Stimulated activated CD4-positive, alpha-beta T cell treated with anti-CD3 and anti-CD28 coated beads, TNF-alpha, amount 100 ng/mL, for 4 hours (primary cell): Measurements from ENCODE around the gene ADAMTS3.
"Not testable (repeated sequence)": the region's sequence is repeated elsewhere in the genome, so short reads cannot be mapped to it uniquely, and the experiment has no call there.

ENCODE experiments used
- DNase-seq, 3 experiments: peaks; one replicate each; pipeline ENCODE4 v3.0.0-alpha.2; 2020; ENCODE audit warnings: low read depth in 3 of 3

ADAMTS3 gene

DNA sequence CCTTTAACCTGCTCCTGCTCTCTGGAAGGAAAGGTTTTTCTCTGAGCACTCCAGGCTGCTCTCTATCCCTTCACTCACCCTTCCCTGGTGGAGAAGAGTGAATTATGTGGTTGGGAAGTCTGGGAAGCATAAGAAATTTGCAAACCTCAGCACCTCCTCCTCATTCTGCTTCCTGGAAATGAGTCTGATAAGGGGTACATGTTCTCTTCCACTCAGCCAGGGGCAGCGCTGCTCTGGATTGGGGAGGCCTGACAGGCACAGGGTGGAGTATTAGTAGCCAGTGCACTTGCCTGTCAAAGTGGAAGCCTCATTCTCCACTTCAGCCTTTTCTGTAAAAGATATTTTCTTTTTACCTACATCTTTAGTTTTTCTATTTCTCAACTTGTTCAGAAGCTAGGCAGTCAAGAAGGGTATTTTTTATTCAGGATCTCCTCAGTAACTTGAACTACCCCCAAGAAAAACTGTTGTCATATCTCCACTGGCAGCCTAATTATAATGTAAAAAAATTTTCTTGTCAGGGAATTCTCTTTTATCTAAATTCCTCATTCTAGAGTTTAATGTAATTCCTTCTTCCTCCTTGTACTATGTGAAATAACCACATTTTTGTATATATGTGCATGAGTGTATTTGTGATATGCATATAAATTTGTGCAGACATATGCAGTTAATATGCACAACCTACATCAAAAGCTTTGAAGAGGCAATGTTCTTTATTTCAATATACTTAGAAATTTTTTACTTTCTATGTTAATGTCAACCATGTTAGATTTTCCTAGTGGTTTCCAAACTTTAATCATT is 15.3 kb downstream of the ADAMTS3 start:
- DNase-seq = no peak

GRCh38 chr4:72552447-72552846 is 16.6 kb downstream of the ADAMTS3 start:
- DNase-seq = no peak

DNA sequence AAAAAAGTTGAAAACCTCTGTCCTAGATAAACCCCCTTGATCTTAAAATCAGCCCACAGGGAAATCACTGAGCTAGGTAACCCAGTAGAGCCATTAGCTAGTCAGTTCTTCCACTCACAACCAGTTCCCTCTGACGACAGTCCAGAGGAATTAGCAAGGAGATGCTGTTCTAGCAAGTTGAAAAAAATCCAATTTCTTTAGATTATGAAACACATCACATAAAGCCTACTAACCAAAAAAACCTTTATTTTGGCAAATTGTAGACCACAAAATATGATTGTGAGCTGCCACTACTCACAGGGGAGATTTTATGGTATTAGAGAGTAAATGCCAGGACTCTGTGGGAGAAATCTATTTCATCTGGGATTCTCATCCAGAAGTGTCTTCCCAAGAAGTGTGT is 22.6 kb downstream of the ADAMTS3 start:
- DNase-seq = no peak

DNA sequence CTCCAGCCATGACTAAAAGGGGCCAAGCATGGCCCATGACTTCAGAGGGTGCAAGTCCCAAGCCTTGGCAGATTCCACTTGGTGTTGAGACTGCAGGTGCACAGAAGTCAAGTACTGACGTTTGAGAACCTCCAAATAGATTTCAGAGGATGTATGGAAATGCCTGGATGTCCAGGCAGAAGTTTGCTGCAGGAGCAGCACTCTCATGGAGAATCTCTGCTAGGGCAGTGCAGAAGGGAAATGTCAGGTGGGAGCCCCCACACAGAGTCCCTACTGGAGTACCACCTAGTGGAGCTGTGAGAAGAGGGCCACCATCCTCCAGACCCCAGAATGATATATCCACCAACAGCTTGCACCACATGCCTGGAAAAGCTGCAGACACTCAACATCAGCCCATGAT is 28.3 kb downstream of the ADAMTS3 start:
- DNase-seq = not testable (repeated sequence)

DNA sequence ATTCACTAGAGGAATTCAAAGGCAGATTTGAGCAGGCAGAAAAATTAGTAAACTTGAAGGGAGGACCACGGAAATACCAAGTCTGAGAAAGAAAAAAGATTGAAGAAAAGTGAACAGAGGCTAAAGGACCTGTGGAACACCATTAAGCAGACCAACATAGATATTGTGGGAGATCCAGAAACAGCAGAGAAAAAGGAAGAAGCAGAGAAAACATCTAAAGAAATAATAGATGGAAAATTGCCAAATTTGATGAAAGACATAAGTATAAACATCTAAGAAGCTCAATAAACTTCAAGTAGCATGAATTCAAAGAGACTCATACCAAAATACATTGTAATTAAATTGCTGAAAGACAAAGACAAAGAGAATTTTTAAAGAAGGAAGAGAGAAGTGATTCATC is 31.0 kb downstream of the ADAMTS3 start:
- DNase-seq = no peak

- DNase-seq = no peak
Measured at GRCh38 chr4:72536443-72536842, 32.6 kb downstream of the ADAMTS3 start.

DNA sequence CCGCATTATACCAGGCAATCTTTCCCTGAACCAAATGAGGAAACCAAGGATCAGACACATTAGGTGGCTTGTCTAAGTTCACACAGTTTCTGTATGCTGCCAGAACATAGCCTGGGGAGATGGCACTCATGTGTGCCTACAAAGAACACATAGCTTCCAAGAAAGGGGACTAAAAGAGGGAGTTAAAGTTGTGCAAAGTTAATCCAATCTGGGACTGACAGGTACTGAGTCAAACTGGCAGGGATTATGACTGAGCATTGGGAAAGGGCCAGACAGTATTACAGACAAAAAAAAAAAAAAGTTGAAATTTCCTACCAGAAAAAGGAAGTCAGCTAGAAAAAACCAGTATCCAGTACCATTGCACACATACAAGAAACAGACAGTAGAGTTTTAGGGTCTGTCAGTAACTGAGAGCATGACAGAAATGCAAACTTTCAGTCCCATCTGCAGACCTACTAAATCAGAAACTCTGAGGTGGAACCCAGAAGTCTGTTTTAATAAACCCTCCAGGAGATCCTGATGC is 37.2 kb downstream of the ADAMTS3 start:
- no peak for DNase-seq

DNA sequence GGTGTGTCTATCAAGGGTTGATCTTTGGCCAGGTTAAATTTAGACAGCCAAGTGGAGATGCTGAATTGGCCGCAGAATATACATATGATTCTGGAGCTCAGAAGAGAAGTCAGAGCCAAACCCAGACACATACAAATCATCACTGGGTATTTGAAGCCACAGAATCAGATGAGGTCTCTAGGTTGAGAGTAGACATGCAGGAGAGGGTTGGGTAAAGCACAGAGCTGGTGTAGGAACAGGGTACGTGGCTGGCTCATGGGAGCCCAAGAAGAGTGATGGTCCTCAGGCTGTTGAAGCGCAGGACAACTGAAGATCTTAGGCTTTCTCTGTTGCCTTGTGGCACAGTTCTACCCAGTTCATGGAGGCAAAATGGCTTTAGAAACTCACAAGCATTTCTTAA is 37.7 kb downstream of the ADAMTS3 start:
- no peak for DNase-seq

DNA sequence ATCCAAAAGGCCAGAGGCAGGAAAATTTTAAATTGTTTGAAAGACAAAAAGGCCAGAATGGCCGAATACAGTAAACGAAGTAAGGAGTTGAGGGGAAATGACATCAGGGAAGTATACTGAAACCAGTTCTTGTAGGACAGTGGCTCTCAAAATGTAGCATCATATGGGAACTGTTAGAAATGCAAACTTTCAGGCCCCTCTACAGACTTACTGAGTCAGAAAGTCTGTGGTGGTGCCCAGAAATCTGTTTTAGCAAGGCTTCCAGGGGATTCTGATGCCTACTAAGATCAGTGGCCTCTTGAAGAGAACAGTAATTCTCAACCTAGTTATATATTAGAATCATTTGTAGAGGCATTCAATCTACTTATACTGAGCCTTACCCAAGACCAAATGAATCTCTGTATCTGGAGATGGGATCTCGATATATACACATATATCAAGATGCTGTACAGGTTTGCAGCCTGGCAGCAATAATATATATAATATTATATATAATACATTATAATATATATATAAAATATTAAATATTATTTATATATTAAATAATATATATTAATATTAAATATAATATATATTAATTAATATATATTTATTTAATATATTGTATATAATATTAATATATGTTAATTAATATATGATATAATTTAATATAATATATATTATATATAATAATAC is 39.7 kb downstream of the ADAMTS3 start:
- DNase-seq = no peak

- no peak for DNase-seq
Measured at GRCh38 chr4:72527038-72527646, 41.9 kb downstream of the ADAMTS3 start.

DNA sequence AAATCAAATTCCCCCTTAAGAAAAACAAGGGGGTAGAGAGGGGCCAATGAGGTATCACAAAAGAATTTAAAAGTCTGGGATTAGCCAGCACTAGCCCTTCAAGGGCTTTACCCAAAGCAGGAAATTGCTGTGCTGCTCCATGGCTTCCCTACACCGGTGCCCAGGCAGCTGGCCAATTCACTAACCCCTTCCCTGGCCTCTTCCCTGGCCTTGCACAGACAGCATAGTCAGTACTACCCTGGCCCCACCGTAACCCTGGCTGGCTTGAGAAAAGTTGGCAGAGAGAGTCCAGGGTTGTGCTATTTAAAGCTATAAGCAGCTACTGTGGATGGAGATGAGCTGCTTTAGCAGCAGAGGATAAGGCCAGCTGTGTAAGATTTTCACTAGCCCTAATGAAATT is 43.1 kb downstream of the ADAMTS3 start:
- no peak for DNase-seq

DNA sequence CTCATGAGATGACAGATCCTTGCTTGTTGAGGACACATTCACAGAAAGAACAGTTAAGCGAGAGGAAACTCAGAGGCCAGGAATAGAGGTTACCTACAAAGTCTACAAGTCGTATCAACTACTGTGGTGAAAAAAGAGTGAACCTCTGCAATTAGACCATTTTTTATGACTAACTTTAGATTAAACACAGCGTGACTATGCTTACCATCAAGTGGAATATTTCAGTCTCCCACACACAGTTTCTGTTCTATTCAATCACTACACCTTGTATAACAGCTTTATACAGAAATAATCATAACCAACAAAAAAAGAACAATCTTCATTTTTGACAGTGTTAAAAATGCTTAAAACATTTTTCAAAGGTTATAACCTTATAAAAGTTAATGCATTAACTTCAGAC is 46.6 kb downstream of the ADAMTS3 start:
- DNase-seq = no peak

- no peak for DNase-seq
Measured at GRCh38 chr4:72513227-72513626, 55.8 kb downstream of the ADAMTS3 start.

GRCh38 chr4:72507860-72508419 is 61.1 kb downstream of the ADAMTS3 start:
- no peak for DNase-seq

DNA sequence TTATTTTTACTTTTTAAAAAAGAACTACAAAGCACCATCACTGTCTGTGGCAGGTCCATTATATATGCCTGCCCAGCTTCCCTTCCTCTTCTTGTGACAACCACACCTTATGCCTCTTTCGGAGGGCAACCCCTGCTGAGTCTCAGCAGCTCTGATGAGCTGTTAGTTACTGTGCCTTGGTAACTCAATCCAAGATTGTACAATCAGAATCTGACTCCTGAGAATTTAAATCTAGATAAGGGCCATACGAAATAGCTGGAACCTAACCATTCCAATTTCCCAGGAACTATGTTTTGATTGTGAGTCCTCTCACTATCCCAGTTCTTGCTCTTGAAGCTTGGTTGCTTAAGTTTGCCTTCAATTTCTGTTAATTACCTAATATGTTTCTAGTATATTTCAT is 61.9 kb downstream of the ADAMTS3 start:
- no peak for DNase-seq

DNA sequence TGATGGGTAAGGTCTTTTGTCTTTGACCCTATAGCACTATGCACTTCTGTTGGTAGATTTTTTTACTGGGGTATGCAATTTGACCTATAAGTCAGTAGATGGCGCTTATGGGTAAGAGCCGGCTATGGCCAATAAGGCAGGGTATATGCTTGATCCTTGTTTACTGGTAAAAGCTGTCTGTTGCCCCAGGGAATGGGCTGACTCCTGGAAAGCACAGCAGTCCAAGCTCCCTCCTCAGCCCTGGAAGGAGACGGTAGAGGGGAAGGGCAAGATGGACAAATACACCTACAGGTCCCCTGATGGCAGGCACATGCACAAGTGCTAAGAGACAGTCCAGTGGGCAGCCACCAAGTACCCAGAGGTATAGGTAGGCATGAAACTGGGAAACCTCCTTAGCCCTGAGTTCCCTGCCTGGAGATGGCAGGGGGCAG is 63.7 kb downstream of the ADAMTS3 start:
- DNase-seq = no peak

DNA sequence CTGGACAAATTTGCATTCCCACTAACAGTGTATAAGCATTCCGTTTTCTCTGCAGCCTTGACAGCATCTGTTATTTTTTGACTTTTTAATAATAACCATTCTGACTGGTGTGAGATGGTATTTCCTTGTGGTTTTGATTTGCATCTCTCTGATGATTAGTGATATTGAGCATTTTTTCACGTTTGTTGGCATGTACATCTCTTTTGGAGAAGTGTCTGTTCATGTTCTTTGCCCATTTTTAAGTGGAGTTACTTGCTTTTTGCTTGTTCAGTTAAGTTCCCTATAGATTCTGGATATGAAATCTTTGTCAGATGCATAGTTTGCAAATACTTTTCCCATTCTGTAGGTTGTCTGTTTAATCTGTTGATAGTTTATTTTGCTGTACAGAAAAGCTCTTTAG is 68.8 kb downstream of the ADAMTS3 start:
- no peak for DNase-seq

DNA sequence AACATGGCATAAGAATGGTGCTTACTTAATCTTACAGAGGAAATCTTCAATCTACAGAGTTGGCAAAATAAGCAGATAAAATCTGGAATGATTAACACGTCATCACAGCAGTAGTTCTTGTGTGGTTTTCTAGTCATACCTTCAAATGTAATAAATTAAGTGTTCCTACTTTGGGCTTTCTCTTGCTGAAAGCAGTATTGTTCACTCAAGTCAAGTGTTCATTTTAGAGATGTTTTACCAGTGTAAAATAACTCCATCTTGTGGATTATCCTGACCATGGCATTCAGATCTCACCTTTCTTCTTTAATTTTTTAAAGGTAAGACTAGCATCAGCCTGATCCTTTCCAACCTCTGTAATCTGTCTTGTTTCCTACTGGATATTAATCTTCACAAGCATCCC is 72.9 kb downstream of the ADAMTS3 start:
- no peak for DNase-seq

- DNase-seq = no peak
Measured at GRCh38 chr4:72494156-72494555, 74.9 kb downstream of the ADAMTS3 start.

DNA sequence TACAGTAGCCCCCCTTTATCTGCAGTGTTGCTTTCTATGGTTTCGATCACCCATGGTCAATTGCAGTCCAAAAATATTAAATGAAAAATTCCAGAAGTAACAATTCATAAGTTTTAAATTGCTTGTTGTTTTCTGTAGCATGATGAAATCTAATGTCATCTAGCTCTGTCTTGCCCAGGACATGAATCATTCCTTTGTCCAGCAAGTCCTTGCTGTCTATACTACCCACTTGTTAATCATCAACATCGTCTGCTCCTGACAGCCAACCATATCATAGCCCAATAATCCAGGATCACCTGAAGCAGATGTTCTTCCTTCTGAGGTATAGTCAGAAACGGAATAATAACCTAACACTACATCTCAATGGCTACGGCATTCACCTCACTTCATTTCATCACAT is 79.8 kb downstream of the ADAMTS3 start:
- no peak for DNase-seq

- no peak for DNase-seq
Measured at GRCh38 chr4:72486991-72487390, 82.0 kb downstream of the ADAMTS3 start.

- no peak for DNase-seq
Measured at GRCh38 chr4:72484981-72485380, 84.0 kb downstream of the ADAMTS3 start.
